HPDE6-E6E7 (cell line): ENCODE results near the gene ITPR1.
A peak's percentile ranks its signal among the peaks of the same experiment; 100 is the strongest.
"Not testable (repeated sequence)": the region's sequence is repeated elsewhere in the genome, so short reads cannot be mapped to it uniquely, and the experiment has no call there.

Source experiments
- DNase-seq: peaks from one replicate; pipeline ENCODE4 v3.0.0; 2011; ENCODE audit warnings: missing footprints; ENCODE audit errors: extremely low spot score

The ITPR1 gene

GRCh38 chr3:4493014-4493940, at the start of gene ITPR1:
Gene ITPR1 (plus strand): TSS chr3:4493348. CDS start chr3:4516492, 23,144 bp downstream.
- DNase-seq = peak; percentile 59

DNA sequence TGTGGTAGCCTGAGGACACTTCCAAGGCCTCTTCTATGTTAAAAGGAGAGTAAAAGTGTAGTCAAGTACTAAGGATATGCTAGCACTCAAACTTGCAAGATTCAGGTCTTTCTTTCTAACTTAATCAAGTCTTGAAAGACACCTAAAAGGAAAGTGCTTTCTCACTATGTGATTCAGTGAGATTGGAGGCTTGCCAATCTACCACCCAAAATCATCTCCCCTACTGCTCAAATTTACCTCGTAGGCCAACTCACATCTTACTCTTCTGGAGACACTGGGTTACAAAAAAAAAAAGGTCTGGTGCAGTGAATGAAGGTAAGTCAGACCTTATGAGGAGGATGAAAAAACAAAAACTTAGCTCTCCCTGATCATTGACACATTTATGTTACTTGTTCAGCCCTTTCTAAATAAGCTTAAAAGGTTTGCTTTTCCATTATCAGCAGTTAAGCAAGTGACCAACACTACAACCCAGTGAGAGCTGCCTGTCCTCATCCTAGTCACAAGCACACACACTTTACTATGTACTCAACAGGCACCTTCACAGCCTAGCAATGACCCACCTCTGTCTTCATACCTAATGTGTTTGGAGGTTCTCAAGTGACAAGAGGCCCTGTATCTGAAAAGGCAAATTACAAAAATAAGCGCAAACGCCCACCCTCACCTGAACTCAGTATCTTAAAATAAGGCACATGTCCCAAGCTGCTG, 45.7 kb upstream of the ITPR1 start:
- no peak for DNase-seq

DNA sequence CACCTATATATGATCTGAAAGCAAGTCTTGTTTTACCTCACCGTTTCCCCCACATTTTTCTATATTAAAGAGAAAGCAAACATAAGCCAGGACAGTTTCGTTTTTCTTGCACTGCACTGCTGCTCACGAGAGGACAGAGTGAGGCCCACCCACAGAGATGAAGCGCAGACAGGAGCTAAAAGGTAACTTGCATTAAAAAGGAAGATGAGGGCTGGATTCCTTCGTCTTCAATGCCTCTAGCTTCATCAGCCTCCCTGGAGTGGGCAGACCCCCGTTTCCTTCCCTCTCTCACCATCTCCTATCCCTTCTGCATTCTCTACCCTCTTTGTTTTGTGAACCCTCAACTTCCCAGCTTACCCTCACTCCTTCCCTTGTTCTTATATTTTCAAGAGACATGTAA, 45.0 kb upstream of the ITPR1 start:
- no peak for DNase-seq

DNA sequence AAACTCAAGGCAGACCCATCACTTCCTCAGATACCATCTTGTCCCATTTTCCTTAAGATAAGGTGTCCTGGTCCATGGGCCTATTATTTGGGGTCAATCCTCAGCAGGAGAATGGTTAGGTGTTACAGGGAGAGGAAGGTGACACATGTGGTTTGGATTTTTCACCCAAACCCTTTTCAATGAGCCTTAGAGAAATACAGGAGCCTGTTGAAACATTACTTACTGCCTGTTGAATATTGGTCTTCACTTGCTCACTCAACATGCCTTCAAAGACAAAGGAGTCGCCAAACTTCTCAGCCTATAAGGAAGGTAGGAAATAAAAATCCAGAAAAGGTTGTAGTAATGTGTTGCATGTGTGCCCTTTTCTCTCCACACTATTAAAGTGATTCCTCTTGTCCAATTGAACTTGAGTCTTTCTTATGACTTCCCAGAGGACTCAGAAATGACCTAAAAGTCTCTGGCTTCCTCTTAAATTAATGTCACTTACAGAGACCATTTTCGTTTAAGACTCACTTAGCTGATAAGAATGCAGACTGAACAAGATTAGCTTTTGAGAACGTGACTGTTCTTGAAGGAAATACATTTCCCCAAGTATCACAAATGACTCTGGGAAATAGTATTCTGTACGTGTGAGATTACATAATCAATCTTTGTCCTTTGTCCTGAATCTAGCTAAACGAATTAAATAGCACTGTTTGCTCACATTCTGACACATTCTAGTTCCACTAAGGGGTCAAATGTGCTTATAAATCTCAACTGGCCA, 43.9 kb upstream of the ITPR1 start:
- DNase-seq = no peak

- no peak for DNase-seq
Observed at GRCh38 chr3:4454142-4454541, 39.0 kb upstream of the ITPR1 start.

DNA sequence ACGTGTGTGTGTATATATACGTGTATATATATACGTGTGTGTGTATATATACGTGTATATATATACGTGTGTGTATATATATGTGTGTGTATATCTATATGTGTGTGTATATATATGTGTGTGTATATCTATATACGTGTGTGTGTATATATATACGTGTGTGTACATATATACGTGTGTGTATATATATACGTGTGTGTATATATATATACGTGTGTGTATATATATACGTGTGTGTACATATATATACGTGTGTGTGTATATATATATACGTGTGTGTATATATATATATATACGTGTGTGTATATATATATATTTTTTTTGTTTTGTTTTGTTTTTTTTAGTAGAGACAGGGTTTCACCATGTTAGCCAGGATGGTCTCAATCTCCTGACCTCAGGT, 36.4 kb upstream of the ITPR1 start:
- DNase-seq = not testable (repeated sequence)

- DNase-seq = no peak
Observed at GRCh38 chr3:4458961-4459360, 34.2 kb upstream of the ITPR1 start.

DNA sequence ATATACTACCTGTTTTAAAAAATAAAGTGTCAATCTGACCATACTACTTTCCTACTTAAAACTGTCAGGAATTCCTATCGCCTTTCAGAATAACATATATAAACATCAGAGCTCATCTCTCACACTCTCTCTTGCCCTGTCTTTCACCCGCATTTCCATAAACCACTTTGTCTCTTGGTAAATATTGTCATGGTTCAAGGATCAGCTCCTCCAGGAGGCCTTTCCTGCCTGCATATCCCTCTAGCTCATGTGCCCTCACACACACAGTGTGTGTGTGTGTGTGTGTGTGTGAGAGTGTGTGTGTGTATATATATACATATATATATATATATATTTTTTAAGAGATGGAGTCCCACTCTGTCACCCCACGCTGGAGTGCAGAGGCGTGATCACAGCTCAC, 32.8 kb upstream of the ITPR1 start:
- DNase-seq = no peak

GRCh38 chr3:4461468-4462090, 31.6 kb upstream of the ITPR1 start:
- DNase-seq = no peak

DNA sequence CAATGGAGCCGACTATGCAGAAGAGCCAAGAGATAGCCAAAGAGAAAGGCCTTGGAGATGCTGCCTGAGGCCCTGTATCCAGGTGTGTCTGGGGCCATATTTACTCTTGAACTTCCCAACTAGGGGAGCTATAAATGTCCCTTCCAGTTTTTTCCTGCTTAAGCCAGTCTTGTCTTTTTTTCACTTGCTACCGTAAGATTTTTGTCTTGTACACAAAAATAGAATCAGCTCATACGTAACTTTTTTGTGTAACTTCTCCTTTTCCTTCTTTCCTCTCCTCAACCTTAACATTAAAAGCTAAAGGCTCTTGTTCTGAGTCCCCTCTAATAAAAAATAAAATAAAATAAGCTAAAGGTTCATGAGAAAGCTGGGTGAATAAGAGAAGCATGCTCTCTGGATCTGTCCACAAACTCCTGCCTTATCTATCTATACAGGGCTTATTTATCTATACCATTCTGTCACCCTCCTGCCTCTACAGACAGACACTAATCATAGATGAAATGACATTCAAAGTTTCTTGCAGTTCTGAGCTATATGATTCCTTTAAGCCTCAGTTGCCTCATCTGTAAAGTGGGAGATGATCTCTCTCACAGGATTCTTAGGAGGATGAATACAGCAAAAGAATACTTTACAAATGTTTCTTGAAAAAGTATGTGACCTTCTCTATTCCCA, 30.6 kb upstream of the ITPR1 start:
- DNase-seq = no peak

DNA sequence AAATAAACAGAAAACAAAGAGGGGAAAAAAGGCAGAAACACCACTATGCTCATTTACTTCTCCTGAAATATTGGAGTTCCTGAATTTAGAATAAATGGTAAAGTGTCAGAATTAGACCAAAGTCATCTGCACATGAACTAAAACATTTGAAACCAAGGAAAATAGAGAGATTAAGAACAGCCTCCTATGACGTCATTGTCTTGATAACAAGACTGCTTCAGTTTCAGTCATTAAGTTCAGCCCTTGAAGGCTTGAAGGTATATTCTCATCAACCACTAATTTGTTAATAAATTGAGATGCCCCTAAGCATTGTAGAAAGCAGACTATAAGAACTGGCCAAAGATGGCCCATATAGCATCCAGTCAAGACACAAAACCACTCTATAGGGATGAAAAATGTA, 28.6 kb upstream of the ITPR1 start:
- DNase-seq = no peak

DNA sequence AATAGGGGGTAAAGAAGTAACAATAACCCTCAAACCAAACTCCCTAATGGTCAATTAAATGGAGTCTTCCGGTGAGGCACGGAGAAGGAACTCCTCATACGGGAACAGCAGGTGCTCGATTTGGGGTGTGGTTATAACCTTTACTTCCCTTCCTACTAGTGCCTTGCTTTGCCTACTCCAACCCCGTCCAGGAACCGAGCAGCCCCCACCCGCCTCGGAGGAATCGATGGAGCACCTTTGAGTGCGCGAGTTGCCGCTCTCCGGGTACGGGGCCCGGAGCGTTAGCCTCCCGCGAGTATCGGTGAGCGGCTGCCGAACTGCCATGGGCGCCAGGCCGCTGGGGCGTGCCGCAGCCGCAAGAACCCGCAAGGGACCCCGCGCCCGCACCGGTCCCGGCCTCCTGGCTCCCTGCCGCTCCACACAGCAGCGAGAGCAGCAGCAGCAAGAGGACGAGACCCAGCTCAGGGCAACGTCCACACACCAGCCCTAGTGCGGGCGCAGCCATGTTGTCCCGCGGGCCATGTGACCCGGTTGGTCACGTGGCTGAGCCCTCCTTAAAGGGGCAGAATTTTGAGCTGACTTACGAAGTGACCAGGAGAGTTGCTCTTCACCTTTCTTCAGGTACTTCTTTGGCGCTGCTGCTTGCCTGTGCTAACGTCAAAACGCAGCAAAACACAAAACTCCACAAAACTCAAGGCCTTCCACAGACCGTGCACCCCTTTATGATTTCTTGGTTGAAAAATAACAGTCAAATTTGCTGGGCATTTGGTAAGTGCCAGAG, 26.2 kb upstream of the ITPR1 start, which contains the start of gene SUMF1:
Gene SUMF1, minus strand, starts transcription at position 529 of the 781 bp plus-strand sequence. Its CDS starts 24 bp downstream, at position 505.
- peak; percentile 40 for DNase-seq

GRCh38 chr3:4467522-4467867, 25.7 kb upstream of the ITPR1 start:
- no peak for DNase-seq

GRCh38 chr3:4471907-4472306, 21.2 kb upstream of the ITPR1 start:
- no peak for DNase-seq

GRCh38 chr3:4472312-4472711, 20.8 kb upstream of the ITPR1 start:
- DNase-seq = no peak

GRCh38 chr3:4472766-4473165, 20.4 kb upstream of the ITPR1 start:
- DNase-seq = no peak

GRCh38 chr3:4474683-4475490, 18.3 kb upstream of the ITPR1 start:
- DNase-seq = no peak

DNA sequence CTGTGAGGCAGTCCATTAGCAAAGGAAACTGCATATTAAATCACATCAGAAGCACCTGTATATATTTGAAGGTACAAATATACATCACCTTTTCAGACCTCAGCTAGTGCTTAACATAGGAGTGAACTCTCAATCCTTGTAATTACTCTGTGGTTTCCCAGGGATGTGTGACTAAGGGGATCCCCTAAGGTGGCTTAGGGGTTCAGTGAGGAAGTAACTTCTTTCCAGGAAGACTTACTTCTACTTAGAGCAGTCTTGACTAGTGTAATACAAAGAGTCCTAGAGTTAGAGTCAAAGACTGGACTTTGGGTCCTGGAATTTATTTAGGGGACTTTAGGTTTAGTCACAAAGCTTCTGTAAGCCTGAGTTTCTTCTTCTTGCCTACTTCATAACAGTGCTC, 17.3 kb upstream of the ITPR1 start:
- no peak for DNase-seq

GRCh38 chr3:4476496-4476895, 16.7 kb upstream of the ITPR1 start:
- no peak for DNase-seq

GRCh38 chr3:4478261-4478660, 14.9 kb upstream of the ITPR1 start:
- no peak for DNase-seq
